Lower leg skin (tissue), 4 donors: ENCODE data around the gene OR13C4. TPM values are rescaled to one million over a fixed set of nuclear protein-coding genes. Genes with fewer than 3 reads are reported as not detected.

Experiments used
- DNase-seq, 2 donors: peaks; one replicate each; pipeline ENCODE4 v3.0.0-alpha.2; 2019; ENCODE audit warnings: low spot score in 2 of 2
- H3K4me3 ChIP-seq: fragments of 200-600 bp; sonication (generic); 2 replicates; pipeline ENCODE4 v1.5.1; 2017; ENCODE audit warnings: mild to moderate bottlenecking, low read depth; ENCODE audit not compliant: poor library complexity, severe bottlenecking
- POLR2A ChIP-seq, 2 donors: fragments of 450-650 bp; IDR thresholded peaks; one replicate each; pipeline ENCODE4 v1.6.1; 2016 to 2017; ENCODE audit warnings: antibody characterized with exemption in 2 of 2, mild to moderate bottlenecking in 1 of 2, moderate library complexity in 1 of 2
- WGBS, 2 donors: methylation state at CpG; one replicate each; pipeline ENCODE4 v1.1.5; 2018; 5-methylcytosine and 5-hydroxymethylcytosine counted together
- intact Hi-C: fragments of 100-400 bp; cut with DNase I; formaldehyde crosslinking; loops from one replicate; pipeline ENCODE4 v1.15.0; 2023; ENCODE audit warnings: low total_unique reads
- total RNA-seq, 4 donors: library from RNA; depleted of rRNA; stranded (reverse); fragments of >200 nt; gene quantifications; one replicate each; pipeline ENCODE4 v1.1.0, GENCODE V29; 2016
- TF ChIP-seq, protein P1 (sequence below), 3 donors: fragments of 450-650 bp; IDR thresholded peaks; one replicate each; pipeline ENCODE4 v1.5.1; 2016; ENCODE audit warnings: antibody characterized with exemption in 3 of 3, mild to moderate bottlenecking in 3 of 3, moderate library complexity in 2 of 3

The OR13C4 gene
- total RNA-seq, 4 donors from 2014 or later: not detected

DNA sequence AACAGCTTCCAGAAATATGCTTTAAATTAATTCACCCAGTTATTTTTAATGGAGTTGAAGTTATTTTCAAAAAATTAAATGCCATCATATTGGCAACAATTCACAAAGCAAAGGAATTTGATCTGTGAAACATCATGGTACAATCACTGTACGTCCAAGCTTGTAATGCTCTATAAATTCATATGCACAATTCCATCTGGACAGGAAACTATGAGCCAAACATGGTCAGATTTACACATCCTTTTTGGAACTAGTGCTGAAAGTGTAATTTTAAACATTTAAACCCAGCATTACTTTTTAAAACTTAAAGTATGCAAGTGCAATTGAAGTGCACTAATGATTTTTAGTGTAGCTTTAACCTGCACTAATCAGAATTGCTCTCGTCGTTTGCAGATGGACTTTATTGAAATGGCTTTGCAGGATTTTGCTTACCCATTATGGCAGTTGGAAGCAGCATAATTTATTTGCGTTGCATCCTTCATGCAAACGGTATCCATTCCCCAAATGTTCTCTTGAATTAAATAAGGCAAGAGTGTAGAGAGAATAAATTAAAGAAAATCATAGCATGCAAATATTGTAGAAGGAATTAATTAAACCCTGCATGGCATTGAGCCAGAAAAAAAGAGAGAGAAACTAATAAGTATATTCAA, 44.0 kb downstream of the OR13C4 start:
- H3K4me3 ChIP-seq: no peak overlapping the region
- no peak for TF ChIP-seq POLR2A (IDR thresholded peaks at IDR 0.05)
- TF ChIP-seq, protein P1, sequence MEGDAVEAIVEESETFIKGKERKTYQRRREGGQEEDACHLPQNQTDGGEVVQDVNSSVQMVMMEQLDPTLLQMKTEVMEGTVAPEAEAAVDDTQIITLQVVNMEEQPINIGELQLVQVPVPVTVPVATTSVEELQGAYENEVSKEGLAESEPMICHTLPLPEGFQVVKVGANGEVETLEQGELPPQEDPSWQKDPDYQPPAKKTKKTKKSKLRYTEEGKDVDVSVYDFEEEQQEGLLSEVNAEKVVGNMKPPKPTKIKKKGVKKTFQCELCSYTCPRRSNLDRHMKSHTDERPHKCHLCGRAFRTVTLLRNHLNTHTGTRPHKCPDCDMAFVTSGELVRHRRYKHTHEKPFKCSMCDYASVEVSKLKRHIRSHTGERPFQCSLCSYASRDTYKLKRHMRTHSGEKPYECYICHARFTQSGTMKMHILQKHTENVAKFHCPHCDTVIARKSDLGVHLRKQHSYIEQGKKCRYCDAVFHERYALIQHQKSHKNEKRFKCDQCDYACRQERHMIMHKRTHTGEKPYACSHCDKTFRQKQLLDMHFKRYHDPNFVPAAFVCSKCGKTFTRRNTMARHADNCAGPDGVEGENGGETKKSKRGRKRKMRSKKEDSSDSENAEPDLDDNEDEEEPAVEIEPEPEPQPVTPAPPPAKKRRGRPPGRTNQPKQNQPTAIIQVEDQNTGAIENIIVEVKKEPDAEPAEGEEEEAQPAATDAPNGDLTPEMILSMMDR (IDR thresholded peaks at IDR 0.05): no peak
- intact Hi-C loops: no loop called here
- WGBS, 2 donors: 56 to 65% methylated on average over 5 of the region's 5 CpGs
- no peak for DNase-seq

Other genes starting within 250 kb of the OR13C4 start
- gene OR13F1, start 22.9 kb downstream of the OR13C4 start, total RNA-seq: not detected
- not detected for gene OR13C3, start 9.6 kb upstream of the OR13C4 start, total RNA-seq
- not detected for gene OR13C8, start 42.0 kb upstream of the OR13C4 start, total RNA-seq
- gene OR13C5, start 72.2 kb upstream of the OR13C4 start, total RNA-seq: not detected
- under 1 TPM in 1 of 4 donors, not detected in 3; 0.36 TPM for gene OR13C2, start 78.4 kb upstream of the OR13C4 start, total RNA-seq
- not detected for gene OR13C9, start 91.0 kb upstream of the OR13C4 start, total RNA-seq
- not detected for gene OR13D1, start 167.3 kb upstream of the OR13C4 start, total RNA-seq
- 10 to 100 TPM; 22.0 to 30.1 (median 26.0) TPM for gene NIPSNAP3A, start 220.5 kb upstream of the OR13C4 start, total RNA-seq
- gene NIPSNAP3B, start 236.9 kb upstream of the OR13C4 start, total RNA-seq: 1 to 10 TPM; 1.6 to 3.2 (median 1.9) TPM